Peyer's patch (tissue), 4 donors: ENCODE results near the gene SKI.
"Not testable (repeated sequence)": the region's sequence is repeated elsewhere in the genome, so short reads cannot be mapped to it uniquely, and the experiment has no call there.

Experiments
- POLR2A ChIP-seq, 2 donors: fragments of 450-650 bp; IDR thresholded peaks; one replicate each; pipeline ENCODE4 v1.5.1; 2017; ENCODE audit warnings: antibody characterized with exemption in 2 of 2, mild to moderate bottlenecking in 2 of 2, moderate library complexity in 2 of 2
- TF ChIP-seq, protein P1 (sequence below), 6 experiments: fragments of 450-650 bp in 4 of 6; fragments of 200-600 bp in 2 of 6; sonication (generic) in 1 of 6; IDR thresholded peaks; one replicate each; pipeline ENCODE4 v1.5.1; 2017 to 2019; ENCODE audit warnings: antibody characterized with exemption in 6 of 6, mild to moderate bottlenecking in 3 of 6, moderate library complexity in 1 of 6

DNA sequence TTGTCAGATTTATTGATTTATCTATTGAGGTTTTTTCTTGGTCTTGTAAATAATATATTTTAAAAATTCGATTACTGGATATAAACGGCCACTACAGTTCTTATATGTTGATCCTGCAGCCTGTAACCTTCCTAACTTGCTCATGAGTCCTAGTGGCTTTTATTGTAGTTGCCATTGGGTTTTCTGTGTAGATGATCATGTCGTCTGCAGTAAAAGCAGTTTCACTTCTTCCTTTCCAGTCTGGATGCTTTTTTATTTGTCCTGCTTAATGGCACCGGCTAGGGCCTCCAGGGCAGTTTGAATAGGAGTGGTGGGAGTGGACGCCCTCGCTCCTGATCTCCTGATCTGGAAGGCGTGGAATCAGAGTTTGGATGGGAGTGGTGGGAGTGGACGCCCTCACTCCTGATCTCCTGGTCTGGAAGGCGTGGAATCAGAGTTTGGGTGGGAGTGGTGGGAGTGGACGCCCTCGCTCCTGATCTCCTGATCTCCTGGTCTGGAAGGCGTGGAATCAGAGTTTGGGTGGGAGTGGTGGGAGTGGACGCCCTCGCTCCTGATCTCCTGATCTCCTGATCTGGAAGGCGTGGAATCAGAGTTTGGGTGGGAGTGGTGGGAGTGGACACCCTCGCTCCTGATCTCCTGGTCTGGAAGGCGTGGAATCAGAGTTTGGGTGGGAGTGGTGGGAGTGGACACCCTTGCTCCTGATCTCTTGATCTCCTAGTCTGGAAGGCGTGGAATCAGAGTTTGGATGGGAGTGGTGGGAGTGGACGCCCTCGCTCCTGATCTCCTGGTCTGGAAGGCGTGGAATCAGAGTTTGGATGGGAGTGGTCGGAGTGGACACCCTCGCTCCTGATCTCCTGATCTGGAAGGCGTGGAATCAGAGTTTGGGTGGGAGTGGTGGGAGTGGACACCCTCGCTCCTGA, 33.6 kb downstream of the SKI start:
- TF ChIP-seq POLR2A (IDR thresholded peaks at IDR 0.05) = not testable (repeated sequence)
- TF ChIP-seq, protein P1, sequence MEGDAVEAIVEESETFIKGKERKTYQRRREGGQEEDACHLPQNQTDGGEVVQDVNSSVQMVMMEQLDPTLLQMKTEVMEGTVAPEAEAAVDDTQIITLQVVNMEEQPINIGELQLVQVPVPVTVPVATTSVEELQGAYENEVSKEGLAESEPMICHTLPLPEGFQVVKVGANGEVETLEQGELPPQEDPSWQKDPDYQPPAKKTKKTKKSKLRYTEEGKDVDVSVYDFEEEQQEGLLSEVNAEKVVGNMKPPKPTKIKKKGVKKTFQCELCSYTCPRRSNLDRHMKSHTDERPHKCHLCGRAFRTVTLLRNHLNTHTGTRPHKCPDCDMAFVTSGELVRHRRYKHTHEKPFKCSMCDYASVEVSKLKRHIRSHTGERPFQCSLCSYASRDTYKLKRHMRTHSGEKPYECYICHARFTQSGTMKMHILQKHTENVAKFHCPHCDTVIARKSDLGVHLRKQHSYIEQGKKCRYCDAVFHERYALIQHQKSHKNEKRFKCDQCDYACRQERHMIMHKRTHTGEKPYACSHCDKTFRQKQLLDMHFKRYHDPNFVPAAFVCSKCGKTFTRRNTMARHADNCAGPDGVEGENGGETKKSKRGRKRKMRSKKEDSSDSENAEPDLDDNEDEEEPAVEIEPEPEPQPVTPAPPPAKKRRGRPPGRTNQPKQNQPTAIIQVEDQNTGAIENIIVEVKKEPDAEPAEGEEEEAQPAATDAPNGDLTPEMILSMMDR (IDR thresholded peaks at IDR 0.05) = not testable (repeated sequence)
